Measurements from ENCODE around the gene C4A. TPM values are rescaled to one million over a fixed set of nuclear protein-coding genes. Genes with fewer than 3 reads are reported as not detected.
A peak's percentile ranks its signal among the peaks of the same experiment; 100 is the strongest.
"Not testable (repeated sequence)": the region's sequence is repeated elsewhere in the genome, so short reads cannot be mapped to it uniquely, and the experiment has no call there.

C4A gene
- total RNA-seq, 1 experiment from 2014 or later, result 1.6 TPM

- no peak for DNase-seq (ENCODE audit: low spot score)
These were observed 2.5 kb upstream of the C4A start for GRCh38 chr6:31979238-31979898.

GRCh38 chr6:31980195-31980876 is 1.5 kb upstream of the C4A start:
- not testable (repeated sequence) for DNase-seq (ENCODE audit: low spot score)

GRCh38 chr6:31980998-31981397 is 859 bp upstream of the C4A start:
- DNase-seq (ENCODE audit: low spot score), result not testable (repeated sequence)

- not testable (repeated sequence) for DNase-seq (ENCODE audit: low spot score)
These were observed 7.5 kb downstream of the C4A start for GRCh38 chr6:31989363-31989762.

GRCh38 chr6:31994421-31994820 is 12.6 kb downstream of the C4A start:
- DNase-seq (ENCODE audit: low spot score), result not testable (repeated sequence)

GRCh38 chr6:31996385-31996784 is 14.5 kb downstream of the C4A start:
- not testable (repeated sequence) for DNase-seq (ENCODE audit: low spot score)

GRCh38 chr6:32002546-32003268 is 20.9 kb downstream of the C4A start:
- not testable (repeated sequence) for DNase-seq (ENCODE audit: low spot score)

- not testable (repeated sequence) for DNase-seq (ENCODE audit: low spot score)
These were observed 21.4 kb downstream of the C4A start for GRCh38 chr6:32003301-32003700.

GRCh38 chr6:32004393-32004792 is 22.5 kb downstream of the C4A start:
- not testable (repeated sequence) for DNase-seq (ENCODE audit: low spot score)

- not testable (repeated sequence) for DNase-seq (ENCODE audit: low spot score)
These were observed 23.1 kb downstream of the C4A start for GRCh38 chr6:32004864-32005537.

- DNase-seq (ENCODE audit: low spot score), result not testable (repeated sequence)
These were observed 23.7 kb downstream of the C4A start for GRCh38 chr6:32005538-32005880.

- DNase-seq (ENCODE audit: low spot score), result not testable (repeated sequence)
These were observed 24.2 kb downstream of the C4A start for GRCh38 chr6:32005991-32006529.

GRCh38 chr6:32007086-32007485 is 25.2 kb downstream of the C4A start:
- not testable (repeated sequence) for DNase-seq (ENCODE audit: low spot score)

GRCh38 chr6:32008037-32008436 is 26.2 kb downstream of the C4A start:
- DNase-seq (ENCODE audit: low spot score), result not testable (repeated sequence)

GRCh38 chr6:32008616-32009015 is 26.8 kb downstream of the C4A start:
- DNase-seq (ENCODE audit: low spot score), result not testable (repeated sequence)

- DNase-seq (ENCODE audit: low spot score), result not testable (repeated sequence)
These were observed 27.7 kb downstream of the C4A start for GRCh38 chr6:32009537-32009936.

GRCh38 chr6:32010856-32011530 is 29.1 kb downstream of the C4A start:
- DNase-seq (ENCODE audit: low spot score), result not testable (repeated sequence)

- DNase-seq (ENCODE audit: low spot score), result peak; percentile 22
These were observed 31.2 kb downstream of the C4A start for GRCh38 chr6:32012941-32013617.

GRCh38 chr6:32013738-32014137 is 31.9 kb downstream of the C4A start:
- not testable (repeated sequence) for DNase-seq (ENCODE audit: low spot score)

GRCh38 chr6:32014547-32014946 is 32.7 kb downstream of the C4A start, which contains the start of gene C4B:
Gene C4B, plus strand, starts transcription at chr6:32014795. Its CDS starts 51 bp downstream, at chr6:32014846.
- DNase-seq (ENCODE audit: low spot score), result not testable (repeated sequence)
